HG03280 (cell line): ENCODE measurements around the gene ANKRD61.
"Not testable (repeated sequence)": the region's sequence is repeated elsewhere in the genome, so short reads cannot be mapped to it uniquely, and the experiment has no call there.

Source experiments
- ATAC-seq: cut with Tn5 transposase; IDR thresholded peaks from one replicate; pipeline ENCODE4 v1.9.1; 2021; ENCODE audit warnings: mild to moderate bottlenecking, moderate library complexity; ENCODE audit not compliant: unreplicated experiment

The ANKRD61 gene

GRCh38 chr7:6031567-6031966 is 391 bp downstream of the ANKRD61 start:
- no peak for ATAC-seq

DNA sequence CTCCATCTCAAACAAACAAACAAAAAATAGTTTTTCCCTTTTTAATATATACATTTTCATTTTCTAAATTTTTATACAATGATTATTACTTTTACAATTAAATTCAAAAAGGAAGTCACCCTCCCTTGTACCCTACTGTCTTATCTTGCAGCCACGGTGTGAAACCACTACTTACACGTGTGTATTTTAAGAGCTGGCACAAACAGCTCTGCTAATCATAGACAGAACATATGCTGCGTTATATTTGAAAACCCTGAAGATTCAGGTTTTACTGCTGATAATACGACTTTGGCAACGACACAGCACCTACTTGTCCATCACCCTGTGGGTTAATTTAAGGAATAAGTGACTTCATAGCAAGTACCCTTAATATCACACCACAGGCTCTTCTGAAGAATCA is 991 bp downstream of the ANKRD61 start:
- no peak for ATAC-seq

GRCh38 chr7:6032641-6033040 is 1.5 kb downstream of the ANKRD61 start:
- ATAC-seq, result no peak

GRCh38 chr7:6035165-6035564 is 4.0 kb downstream of the ANKRD61 start:
- no peak for ATAC-seq

DNA sequence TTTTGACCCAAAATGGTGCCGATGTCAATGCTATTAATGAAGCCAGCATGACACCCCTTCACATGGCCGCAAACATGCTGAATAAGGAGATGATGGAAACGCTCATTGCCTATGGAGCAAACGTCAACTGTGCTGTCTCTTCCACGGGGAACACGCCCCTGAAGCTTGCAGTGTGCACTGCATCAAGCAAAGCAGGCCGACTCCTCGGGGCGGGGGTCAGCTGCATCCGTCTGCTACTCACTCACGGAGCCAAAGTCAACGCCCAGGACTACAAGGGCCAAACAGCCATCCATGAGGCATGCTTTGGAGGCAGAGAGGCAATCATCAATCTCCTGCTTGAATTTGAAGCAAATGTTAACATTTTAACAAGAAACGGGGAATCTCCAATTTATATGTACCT is 4.5 kb downstream of the ANKRD61 start:
- ATAC-seq, result no peak

- ATAC-seq, result no peak
These were observed 18.6 kb downstream of the ANKRD61 start for GRCh38 chr7:6049780-6050179.

GRCh38 chr7:6051185-6051584 is 20.0 kb downstream of the ANKRD61 start:
- ATAC-seq, result not testable (repeated sequence)

GRCh38 chr7:6056616-6057015 is 25.4 kb downstream of the ANKRD61 start:
- ATAC-seq, result no peak

- no peak for ATAC-seq
These were observed 26.3 kb downstream of the ANKRD61 start for GRCh38 chr7:6057316-6058129.

DNA sequence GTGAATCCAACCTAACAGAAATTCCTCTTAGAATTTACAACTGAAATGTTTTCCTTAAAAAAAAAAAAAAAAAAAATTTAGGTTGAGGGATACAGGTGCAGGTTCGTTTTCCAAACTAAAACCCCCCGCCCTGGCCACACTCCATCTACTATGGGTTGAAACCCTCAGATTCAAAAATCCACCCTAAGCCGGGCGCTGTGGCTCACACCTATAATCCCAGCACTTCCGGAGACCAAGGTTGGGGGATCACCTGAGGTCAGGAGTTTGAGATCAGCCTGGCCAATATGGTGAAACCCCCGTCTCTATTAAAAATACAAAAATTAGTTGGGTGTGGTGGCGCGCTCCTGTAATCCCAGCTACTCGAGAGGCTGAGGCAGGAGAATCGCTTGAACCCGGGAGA is 28.8 kb downstream of the ANKRD61 start:
- not testable (repeated sequence) for ATAC-seq

DNA sequence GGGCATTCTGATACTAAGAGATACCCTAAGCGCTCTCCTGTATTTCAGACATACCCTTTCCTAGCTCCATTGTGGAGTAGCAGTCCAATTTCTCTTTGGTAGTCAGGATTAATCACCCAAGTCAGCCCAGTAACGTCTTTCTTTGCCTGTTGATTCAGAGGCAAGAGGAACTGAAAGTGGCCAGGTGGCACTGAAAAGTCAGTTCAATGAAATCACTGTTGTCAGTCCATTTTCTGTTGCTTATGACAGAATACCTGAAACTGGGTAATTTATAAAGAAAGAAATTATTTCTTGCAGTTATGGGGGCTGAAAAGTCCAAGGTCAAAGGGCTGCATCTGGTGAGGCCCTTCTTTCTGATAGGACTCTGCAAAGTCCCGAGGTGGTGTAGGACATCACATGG is 40.2 kb downstream of the ANKRD61 start:
- ATAC-seq, result peak; percentile 88

- ATAC-seq, result no peak
These were observed 43.6 kb downstream of the ANKRD61 start for GRCh38 chr7:6074612-6075380.

GRCh38 chr7:6078548-6078947 is 47.4 kb downstream of the ANKRD61 start:
- ATAC-seq, result no peak

DNA sequence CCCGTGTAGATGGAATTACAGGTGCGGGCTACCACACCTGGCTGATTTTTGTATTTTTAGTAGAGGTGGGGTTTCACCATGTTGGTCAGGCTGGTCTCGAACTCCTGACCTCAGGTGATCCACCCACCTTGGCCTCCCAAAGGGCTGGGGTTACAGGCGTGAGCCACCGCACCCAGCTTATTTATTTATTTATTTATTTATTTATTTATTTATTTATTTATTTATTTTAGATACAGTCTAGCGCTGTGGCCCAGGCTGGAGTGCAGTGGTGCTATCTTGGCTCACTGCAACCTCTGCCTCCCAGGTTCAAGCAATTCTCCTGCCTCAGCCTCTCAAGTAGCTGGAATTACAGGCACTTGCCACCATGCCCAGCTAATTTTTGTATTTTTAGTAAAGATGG is 51.9 kb downstream of the ANKRD61 start:
- ATAC-seq, result not testable (repeated sequence)
